Trophoblast cell (in vitro differentiated cells and primary cell): ENCODE measurements around the gene HECW1.

ENCODE experiments used
- DNase-seq, 2 donors: peaks; one replicate each; pipeline ENCODE4 v3.0.0-alpha.2; 2016
- H2AFZ ChIP-seq: 2 replicates; pipeline ENCODE4 v1.6.1; 2013; ENCODE audit warnings: low read length, moderate library complexity, mild to moderate bottlenecking; ENCODE audit not compliant: insufficient read depth, poor library complexity
- H2AK5ac ChIP-seq: 2 replicates; pipeline ENCODE4 v1.6.1; 2013; ENCODE audit warnings: mild to moderate bottlenecking, low read length
- H2BK120ac ChIP-seq: 2 replicates; pipeline ENCODE4 v1.6.1; 2013; ENCODE audit warnings: low read length, mild to moderate bottlenecking, moderate library complexity; ENCODE audit not compliant: insufficient read depth, poor library complexity
- H2BK12ac ChIP-seq: 2 replicates; pipeline ENCODE4 v1.6.1; 2013; ENCODE audit warnings: mild to moderate bottlenecking, low read length, moderate library complexity
- H2BK5ac ChIP-seq: 2 replicates; pipeline ENCODE4 v1.6.1; 2013; ENCODE audit warnings: low read length, low read depth, moderate library complexity, mild to moderate bottlenecking; ENCODE audit not compliant: poor library complexity
- H3K14ac ChIP-seq: 2 replicates; pipeline ENCODE4 v1.6.1; 2013; ENCODE audit warnings: mild to moderate bottlenecking, low read length
- H3K18ac ChIP-seq: 2 replicates; pipeline ENCODE4 v1.6.1; 2013; ENCODE audit warnings: mild to moderate bottlenecking, low read length
- H3K23ac ChIP-seq: 2 replicates; pipeline ENCODE4 v1.6.1; 2013; ENCODE audit warnings: low read length
- H3K27ac ChIP-seq: 2 replicates; pipeline ENCODE4 v1.5.1; 2013; ENCODE audit warnings: low read depth, mild to moderate bottlenecking, inconsistent platforms, low read length, moderate library complexity
- H3K27me3 ChIP-seq: 2 replicates; pipeline ENCODE4 v1.6.1; 2013; ENCODE audit warnings: inconsistent platforms, mild to moderate bottlenecking, low read length, moderate library complexity; ENCODE audit not compliant: insufficient read depth
- H3K36me3 ChIP-seq, 2 experiments: 1 replicate in 1 of 2; 2 replicates in 1 of 2; pipeline ENCODE4 v1.6.1; 2013; ENCODE audit warnings: low read length in 2 of 2, mild to moderate bottlenecking in 2 of 2, moderate library complexity in 1 of 2; ENCODE audit not compliant: insufficient read depth in 2 of 2, control insufficient read depth in 1 of 2
- H3K4ac ChIP-seq: 2 replicates; pipeline ENCODE4 v1.6.1; 2013; ENCODE audit warnings: low read depth, mild to moderate bottlenecking, low read length, moderate library complexity
- H3K4me1 ChIP-seq, 2 experiments: 1 replicate in 1 of 2; 2 replicates in 1 of 2; pipeline ENCODE4 v1.6.1; 2013; ENCODE audit warnings: low read length in 2 of 2, mild to moderate bottlenecking in 2 of 2, moderate library complexity in 1 of 2; ENCODE audit not compliant: insufficient read depth in 2 of 2, control insufficient read depth in 1 of 2
- H3K4me2 ChIP-seq: 2 replicates; pipeline ENCODE4 v1.6.1; 2013; ENCODE audit warnings: inconsistent platforms, mild to moderate bottlenecking, low read length, moderate library complexity
- H3K4me3 ChIP-seq: 2 replicates; pipeline ENCODE4 v1.5.1; 2013; ENCODE audit warnings: mild to moderate bottlenecking, low read depth, low read length, inconsistent platforms
- H3K79me1 ChIP-seq: one replicate; pipeline ENCODE4 v1.6.1; 2013; ENCODE audit warnings: low read length
- H3K79me2 ChIP-seq: 2 replicates; pipeline ENCODE4 v1.6.1; 2013; ENCODE audit warnings: low read length, mild to moderate bottlenecking; ENCODE audit not compliant: control insufficient read depth, insufficient read depth, poor library complexity
- H3K9ac ChIP-seq: 2 replicates; pipeline ENCODE4 v1.6.1; 2013; ENCODE audit warnings: mild to moderate bottlenecking, low read length
- H3K9me3 ChIP-seq: 2 replicates; pipeline ENCODE4 v1.6.1; 2013; ENCODE audit warnings: low read depth, mild to moderate bottlenecking, control low read depth, inconsistent platforms, low read length; ENCODE audit not compliant: insufficient read depth
- H4K12ac ChIP-seq: 2 replicates; pipeline ENCODE4 v1.6.1; 2013; ENCODE audit warnings: low read depth, mild to moderate bottlenecking, low read length, moderate library complexity
- H4K8ac ChIP-seq: 2 replicates; pipeline ENCODE4 v1.6.1; 2013; ENCODE audit warnings: low read depth, mild to moderate bottlenecking, low read length, moderate library complexity
- H4K91ac ChIP-seq: one replicate; pipeline ENCODE4 v1.6.1; 2013; ENCODE audit warnings: low read depth, mild to moderate bottlenecking, low read length, moderate library complexity
- WGBS: extraction: QIAGEN DNeasy Blood & Tissue Kit; methylation state at CpG from one replicate; pipeline ENCODE4 v1.1.7; 2013; ENCODE audit warnings: missing lambda C conversion rate; ENCODE audit not compliant: insufficient read length, insufficient coverage; ENCODE audit errors: extremely low coverage; 5-methylcytosine and 5-hydroxymethylcytosine counted together

HECW1 gene

GRCh38 chr7:43438897-43439479 lies 326.5 kb downstream of the HECW1 start:
- H4K91ac ChIP-seq: no peak overlapping the region
- H3K9me3 ChIP-seq: no peaks in the 10 kb centered on the region
- WGBS: no CpG with 5 or more reads among the region's 8 CpGs
- DNase-seq: no peak
- H3K79me2 ChIP-seq: no peaks in the 10 kb centered on the region
- no peak overlapping the region for H2BK12ac ChIP-seq
- no peak overlapping the region for H3K4me2 ChIP-seq
- H4K8ac ChIP-seq: no peak overlapping the region
- no peak overlapping the region for H3K4ac ChIP-seq
- H3K36me3 ChIP-seq: no peaks in the 10 kb centered on the region
- H2BK120ac ChIP-seq: no peak overlapping the region
- H2AK5ac ChIP-seq: no peak overlapping the region
- no peak overlapping the region for H3K4me3 ChIP-seq
- no peaks in the 10 kb centered on the region for H3K79me1 ChIP-seq
- H3K4me1 ChIP-seq: no peaks in the 10 kb centered on the region
- H3K27me3 ChIP-seq: no peaks in the 10 kb centered on the region
- no peak overlapping the region for H2AFZ ChIP-seq
- no peak overlapping the region for H3K9ac ChIP-seq
- no peak overlapping the region for H4K12ac ChIP-seq
- H3K23ac ChIP-seq: no peak overlapping the region
- no peak overlapping the region for H3K18ac ChIP-seq
- H2BK5ac ChIP-seq: no peak overlapping the region
- no peak overlapping the region for H3K14ac ChIP-seq
- no peak overlapping the region for H3K27ac ChIP-seq

GRCh38 chr7:43439631-43440401 lies 327.4 kb downstream of the HECW1 start:
- no peak overlapping the region for H2BK120ac ChIP-seq
- H3K23ac ChIP-seq: no peak overlapping the region
- H2BK5ac ChIP-seq: no peak overlapping the region
- H3K27ac ChIP-seq: no peak overlapping the region
- H3K4me2 ChIP-seq: no peak overlapping the region
- no peaks in the 10 kb centered on the region for H3K4me1 ChIP-seq
- no peaks in the 10 kb centered on the region for H3K79me1 ChIP-seq
- H3K4me3 ChIP-seq: no peak overlapping the region
- no peak overlapping the region for H3K9ac ChIP-seq
- no peaks in the 10 kb centered on the region for H3K36me3 ChIP-seq
- H2BK12ac ChIP-seq: no peak overlapping the region
- WGBS: no CpG with 5 or more reads among the region's 15 CpGs
- H3K27me3 ChIP-seq: no peaks in the 10 kb centered on the region
- H3K18ac ChIP-seq: no peak overlapping the region
- no peaks in the 10 kb centered on the region for H3K9me3 ChIP-seq
- H2AFZ ChIP-seq: no peak overlapping the region
- H2AK5ac ChIP-seq: no peak overlapping the region
- no peak overlapping the region for H3K4ac ChIP-seq
- peak; percentile 30 to 70 for DNase-seq
- no peak overlapping the region for H4K12ac ChIP-seq
- peak overlapping the region; percentile 34 for H4K8ac ChIP-seq
- H4K91ac ChIP-seq: no peak overlapping the region
- H3K79me2 ChIP-seq: no peaks in the 10 kb centered on the region
- no peak overlapping the region for H3K14ac ChIP-seq

- Histone ChIP-seq H3K9me3 (peaks cover 3% of the 10 kb centered on the region), H4K91ac (no peak overlapping the region), H3K4ac (no peak overlapping the region), H3K18ac (no peak overlapping the region), H3K79me1 (no peaks in the 10 kb centered on the region), H3K4me2 (no peak overlapping the region), H2AK5ac (no peak overlapping the region), H2BK12ac (no peak overlapping the region), H3K4me3 (no peak overlapping the region), H2BK120ac (no peak overlapping the region), H3K14ac (no peak overlapping the region), H2AFZ (no peak overlapping the region), H3K9ac (no peak overlapping the region), H3K27ac (no peak overlapping the region), H3K27me3 (no peaks in the 10 kb centered on the region), H2BK5ac (no peak overlapping the region), H3K36me3 (no peaks in the 10 kb centered on the region), H4K12ac (no peak overlapping the region), H3K79me2 (no peaks in the 10 kb centered on the region), H3K4me1 (no peaks in the 10 kb centered on the region), H4K8ac (no peak overlapping the region), H3K23ac (no peak overlapping the region)
- no CpG with 5 or more reads among the region's 11 CpGs for WGBS
- no peak for DNase-seq
These were observed 329.0 kb downstream of the HECW1 start for GRCh38 chr7:43441231-43442130.

GRCh38 chr7:43443381-43443780 lies 330.9 kb downstream of the HECW1 start:
- Histone ChIP-seq H3K9ac (no peak overlapping the region), H2BK5ac (no peak overlapping the region), H3K79me2 (no peaks in the 10 kb centered on the region), H2BK120ac (no peak overlapping the region), H3K14ac (no peak overlapping the region), H3K4me1 (no peaks in the 10 kb centered on the region), H3K36me3 (no peaks in the 10 kb centered on the region), H3K27me3 (no peaks in the 10 kb centered on the region), H2AFZ (no peak overlapping the region), H3K23ac (no peak overlapping the region), H4K12ac (no peak overlapping the region), H3K79me1 (no peaks in the 10 kb centered on the region), H3K4me2 (no peak overlapping the region), H3K18ac (no peak overlapping the region), H2BK12ac (no peak overlapping the region), H3K9me3 (peaks cover 3% of the 10 kb centered on the region), H4K8ac (no peak overlapping the region), H3K27ac (no peak overlapping the region), H4K91ac (no peak overlapping the region), H2AK5ac (no peak overlapping the region), H3K4me3 (no peak overlapping the region), H3K4ac (no peak overlapping the region)
- WGBS: no CpG with 5 or more reads among the region's 1 CpG
- no peak for DNase-seq
